ENCODE measurements around the gene VWA3B. TPM values are rescaled to one million over a fixed set of nuclear protein-coding genes. Genes with fewer than 3 reads are reported as not detected.

The VWA3B gene
- total and polyA plus RNA-seq, 2 of the 4 experiments (the other 2 are of a cell fraction) = not detected

DNA sequence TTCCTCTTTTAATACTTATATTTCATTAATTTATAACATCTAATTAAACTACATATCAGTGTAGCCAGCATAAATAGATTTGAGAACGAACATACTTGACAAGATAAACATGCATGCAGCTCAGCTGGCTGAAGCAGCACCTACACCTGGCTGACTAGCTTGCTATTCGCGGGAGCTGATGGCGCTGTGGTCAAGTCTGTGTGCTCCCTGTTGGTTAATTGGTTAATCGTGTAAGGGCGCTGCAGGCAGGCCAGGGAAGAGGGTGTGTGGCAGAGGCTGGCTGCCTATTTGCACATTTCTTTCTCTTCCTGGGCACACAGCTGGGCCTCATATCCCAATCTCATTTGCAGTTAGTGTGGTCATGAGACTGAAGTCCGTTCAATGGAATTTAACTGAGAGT is 14.5 kb upstream of the VWA3B start:
- dilution Hi-C loops (cut with HindIII; ENCODE audit: low sequenced_read_pairs, unreplicated experiment) = no loop called here
- Histone ChIP-seq H2BK5ac (ENCODE audit: low read depth, low read length, poor library complexity, severe bottlenecking) (no peak overlapping the region), H2AK5ac (ENCODE audit: low read depth, low read length) (no peak overlapping the region), H3K36me3 (ENCODE audit: control insufficient read depth, insufficient read depth, low read length) (no peaks in the 10 kb centered on the region), H3K9ac (ENCODE audit: low read depth, low read length) (no peak overlapping the region), H2AK9ac (replicated peaks; ENCODE audit: low read depth, low read length, poor library complexity) (no peak overlapping the region), H2BK120ac (ENCODE audit: low read depth, low read length) (no peak overlapping the region), H3K56ac (ENCODE audit: extremely low read depth, insufficient read depth, low read length) (no peak overlapping the region), H3K4ac (ENCODE audit: low read depth, low read length) (no peak overlapping the region), H3K9me3 (ENCODE audit: control insufficient read depth, insufficient read depth, low read length) (no peaks in the 10 kb centered on the region), H3K27ac (ENCODE audit: insufficient read depth, low read length) (no peak overlapping the region), H4K8ac (ENCODE audit: low read depth in 2 of 2, low read length in 2 of 2) (no peak overlapping the region), H4K20me1 (ENCODE audit: insufficient read depth, low read length) (no peaks in the 10 kb centered on the region), H3K79me1 (ENCODE audit: low read depth in 1 of 2, low read length in 2 of 2) (no peaks in the 10 kb centered on the region), H3K18ac (ENCODE audit: low read depth, low read length) (no peak overlapping the region), H3K23ac (ENCODE audit: low read depth, low read length) (no peak overlapping the region), H2BK20ac (ENCODE audit: low read depth, low read length) (no peak overlapping the region), H4K91ac (ENCODE audit: insufficient read depth, low read depth, low read length) (no peak overlapping the region), H4K5ac (ENCODE audit: low read depth, low read length) (no peak overlapping the region), H3K4me2 (ENCODE audit: low read depth, low read length) (no peak overlapping the region), H2AFZ (replicated peaks; ENCODE audit: low read length, poor library complexity) (no peak overlapping the region), H3K27me3 (ENCODE audit: control insufficient read depth, insufficient read depth, low read length) (peaks cover 5% of the 10 kb centered on the region), H3K9me1 (ENCODE audit: insufficient read depth, low read length) (no peaks in the 10 kb centered on the region), H2BK15ac (ENCODE audit: low read depth, low read length) (no peak overlapping the region), H3K4me3 (ENCODE audit: insufficient read depth, low read depth, low read length) (no peak overlapping the region), H3K14ac (replicated peaks; ENCODE audit: low read depth, low read length) (no peak overlapping the region), H3K4me1 (ENCODE audit: control insufficient read depth, insufficient read depth, low read length) (no peaks in the 10 kb centered on the region)
- intact Hi-C loops (cut with micrococcal nuclease) = no loop called here
- TF ChIP-seq, protein P1, sequence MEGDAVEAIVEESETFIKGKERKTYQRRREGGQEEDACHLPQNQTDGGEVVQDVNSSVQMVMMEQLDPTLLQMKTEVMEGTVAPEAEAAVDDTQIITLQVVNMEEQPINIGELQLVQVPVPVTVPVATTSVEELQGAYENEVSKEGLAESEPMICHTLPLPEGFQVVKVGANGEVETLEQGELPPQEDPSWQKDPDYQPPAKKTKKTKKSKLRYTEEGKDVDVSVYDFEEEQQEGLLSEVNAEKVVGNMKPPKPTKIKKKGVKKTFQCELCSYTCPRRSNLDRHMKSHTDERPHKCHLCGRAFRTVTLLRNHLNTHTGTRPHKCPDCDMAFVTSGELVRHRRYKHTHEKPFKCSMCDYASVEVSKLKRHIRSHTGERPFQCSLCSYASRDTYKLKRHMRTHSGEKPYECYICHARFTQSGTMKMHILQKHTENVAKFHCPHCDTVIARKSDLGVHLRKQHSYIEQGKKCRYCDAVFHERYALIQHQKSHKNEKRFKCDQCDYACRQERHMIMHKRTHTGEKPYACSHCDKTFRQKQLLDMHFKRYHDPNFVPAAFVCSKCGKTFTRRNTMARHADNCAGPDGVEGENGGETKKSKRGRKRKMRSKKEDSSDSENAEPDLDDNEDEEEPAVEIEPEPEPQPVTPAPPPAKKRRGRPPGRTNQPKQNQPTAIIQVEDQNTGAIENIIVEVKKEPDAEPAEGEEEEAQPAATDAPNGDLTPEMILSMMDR (conservative IDR thresholded peaks at IDR 0.05; ENCODE audit: low read depth, low read length) = no peak
- TF ChIP-seq MAFK (IDR thresholded peaks at IDR 0.05; ENCODE audit: low read depth, low read length) = no peak
- no peak for TF ChIP-seq NFE2L2 (IDR thresholded peaks at IDR 0.05; ENCODE audit: low read depth, low read length)
- ChIA-PET POLR2A (ENCODE audit: unreplicated experiment) (no interaction called here), CTCF (no interaction called here)
- no CpG with 5 or more reads among the region's 7 CpGs for WGBS, 2 experiments (ENCODE audit: extremely low coverage in 2 of 2, insufficient read length in 1 of 2)
- no peak for ATAC-seq (ENCODE audit: low read depth)
- BruUV-seq (replicated peaks) = no TSS peak
- in situ Hi-C loops (cut with MboI; ENCODE audit: low sequenced_read_pairs) = no loop called here
- DNase-seq = no peak

All from IMR-90 (cell line).